MM.1S (cell line): ENCODE measurements around the gene GALP.

Experiments
- CTCF ChIP-seq: fragments of 300-600 bp; sonication (generic); IDR thresholded peaks from 2 replicates; pipeline ENCODE4 v1.5.1; 2016; ENCODE audit warnings: antibody characterized with exemption, low read length, mixed read lengths
- EZH2 ChIP-seq: fragments of 300-600 bp; sonication (generic); optimal IDR thresholded peaks from 2 replicates; pipeline ENCODE3; 2017; ENCODE audit warnings: low read depth, mild to moderate bottlenecking, antibody characterized with exemption, low read length, mixed read lengths

GRCh38 chr19:56134654-56134921, 41.2 kb upstream of the GALP start:
- no peak for TF ChIP-seq CTCF
- TF ChIP-seq EZH2: no peak
